Calu3 (cell line): ENCODE results near the gene ARMH2. TPM values are rescaled to one million over a fixed set of nuclear protein-coding genes. Genes with fewer than 3 reads are reported as not detected.

ENCODE experiments used
- BruUV-seq: library from RNA; stranded (reverse); fragments of 400-500 nt; replicated peaks from 2 replicates; lab custom pipeline; 2021; lab: Mats Ljungman, UMichigan
- CTCF ChIA-PET: fragments of 300-600 bp; sonication (Branson Sonifier 250); formaldehyde crosslinking; loops from one replicate; lab custom pipeline; 2022; ENCODE audit warnings: antibody characterized with exemption; lab: Charles Lee
- DNase-seq: peaks from one replicate; pipeline ENCODE4 v3.0.0; 2022
- H3K27ac Mint-ChIP-seq: one replicate; pipeline ENCODE4 v1.8.0; 2022; ENCODE audit warnings: mixed read lengths; ENCODE audit not compliant: unreplicated experiment
- H3K27me3 Mint-ChIP-seq: one replicate; pipeline ENCODE4 v1.8.0; 2022; ENCODE audit warnings: mixed read lengths; ENCODE audit not compliant: unreplicated experiment
- H3K36me3 Mint-ChIP-seq: one replicate; pipeline ENCODE4 v1.8.0; 2022; ENCODE audit warnings: mild to moderate bottlenecking, moderate library complexity, mixed read lengths; ENCODE audit not compliant: insufficient read depth, unreplicated experiment
- H3K4me1 Mint-ChIP-seq: one replicate; pipeline ENCODE4 v1.8.0; 2022; ENCODE audit warnings: mild to moderate bottlenecking, low read depth, mixed read lengths; ENCODE audit not compliant: unreplicated experiment
- H3K4me3 Mint-ChIP-seq: one replicate; pipeline ENCODE4 v1.8.0; 2022; ENCODE audit warnings: mild to moderate bottlenecking, low read depth, moderate library complexity, mixed read lengths; ENCODE audit not compliant: unreplicated experiment
- H3K9me3 Mint-ChIP-seq: one replicate; pipeline ENCODE4 v1.8.0; 2022; ENCODE audit warnings: low read depth, mixed read lengths; ENCODE audit not compliant: unreplicated experiment
- intact Hi-C: fragments of 100-400 bp; cut with micrococcal nuclease; formaldehyde crosslinking; loops from one replicate; pipeline ENCODE4 v1.10.0; 2022; ENCODE audit not compliant: unreplicated experiment
- total RNA-seq: library from RNA; stranded (reverse); gene quantifications from 2 replicates; pipeline ENCODE4 v1.2.3, GENCODE V29; 2022
- TF ChIP-seq, protein P1 (sequence below): fragments of 200-600 bp; IDR thresholded peaks from one replicate; pipeline ENCODE4 v1.8.0; 2022; ENCODE audit warnings: antibody characterized with exemption; ENCODE audit not compliant: unreplicated experiment

Gene ARMH2
- total RNA-seq, 1 experiment from 2014 or later: not detected

DNA sequence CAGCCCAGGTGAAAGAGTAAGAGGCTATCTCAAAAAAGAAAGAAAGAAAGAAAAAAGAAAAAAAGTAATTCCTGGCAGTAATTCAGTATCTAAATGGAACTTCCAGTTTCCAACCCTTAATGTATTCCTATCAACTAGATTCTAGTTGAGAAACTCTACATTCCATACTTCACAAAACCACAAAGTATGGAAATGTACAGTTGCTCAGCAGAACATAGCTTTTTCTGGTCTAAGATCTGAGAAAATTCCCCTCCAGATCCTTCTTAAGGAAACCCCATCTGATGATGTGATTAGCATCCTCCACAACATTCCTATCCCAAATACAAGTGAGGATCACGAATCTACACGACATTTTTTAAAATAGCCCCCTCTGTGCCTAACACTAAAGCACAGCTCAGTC lies 3.6 kb downstream of the ARMH2 start:
- Mint-ChIP-seq H3K27ac (no peak overlapping the region), H3K4me1 (peaks cover 10% of the 10 kb centered on the region), H3K27me3 (no peaks in the 10 kb centered on the region), H3K4me3 (no peak overlapping the region), H3K36me3 (no peaks in the 10 kb centered on the region), H3K9me3 (no peaks in the 10 kb centered on the region)
- intact Hi-C loops: no loop called here
- no TSS peak for BruUV-seq
- TF ChIP-seq, protein P1, sequence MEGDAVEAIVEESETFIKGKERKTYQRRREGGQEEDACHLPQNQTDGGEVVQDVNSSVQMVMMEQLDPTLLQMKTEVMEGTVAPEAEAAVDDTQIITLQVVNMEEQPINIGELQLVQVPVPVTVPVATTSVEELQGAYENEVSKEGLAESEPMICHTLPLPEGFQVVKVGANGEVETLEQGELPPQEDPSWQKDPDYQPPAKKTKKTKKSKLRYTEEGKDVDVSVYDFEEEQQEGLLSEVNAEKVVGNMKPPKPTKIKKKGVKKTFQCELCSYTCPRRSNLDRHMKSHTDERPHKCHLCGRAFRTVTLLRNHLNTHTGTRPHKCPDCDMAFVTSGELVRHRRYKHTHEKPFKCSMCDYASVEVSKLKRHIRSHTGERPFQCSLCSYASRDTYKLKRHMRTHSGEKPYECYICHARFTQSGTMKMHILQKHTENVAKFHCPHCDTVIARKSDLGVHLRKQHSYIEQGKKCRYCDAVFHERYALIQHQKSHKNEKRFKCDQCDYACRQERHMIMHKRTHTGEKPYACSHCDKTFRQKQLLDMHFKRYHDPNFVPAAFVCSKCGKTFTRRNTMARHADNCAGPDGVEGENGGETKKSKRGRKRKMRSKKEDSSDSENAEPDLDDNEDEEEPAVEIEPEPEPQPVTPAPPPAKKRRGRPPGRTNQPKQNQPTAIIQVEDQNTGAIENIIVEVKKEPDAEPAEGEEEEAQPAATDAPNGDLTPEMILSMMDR: no peak
- CTCF ChIA-PET: interaction anchor here (1.2 kb wide), 2 partner anchors 10 kb away, joined by 3 to 4 read pairs; no protein-coding TSS in a partner anchor
- no peak for DNase-seq

DNA sequence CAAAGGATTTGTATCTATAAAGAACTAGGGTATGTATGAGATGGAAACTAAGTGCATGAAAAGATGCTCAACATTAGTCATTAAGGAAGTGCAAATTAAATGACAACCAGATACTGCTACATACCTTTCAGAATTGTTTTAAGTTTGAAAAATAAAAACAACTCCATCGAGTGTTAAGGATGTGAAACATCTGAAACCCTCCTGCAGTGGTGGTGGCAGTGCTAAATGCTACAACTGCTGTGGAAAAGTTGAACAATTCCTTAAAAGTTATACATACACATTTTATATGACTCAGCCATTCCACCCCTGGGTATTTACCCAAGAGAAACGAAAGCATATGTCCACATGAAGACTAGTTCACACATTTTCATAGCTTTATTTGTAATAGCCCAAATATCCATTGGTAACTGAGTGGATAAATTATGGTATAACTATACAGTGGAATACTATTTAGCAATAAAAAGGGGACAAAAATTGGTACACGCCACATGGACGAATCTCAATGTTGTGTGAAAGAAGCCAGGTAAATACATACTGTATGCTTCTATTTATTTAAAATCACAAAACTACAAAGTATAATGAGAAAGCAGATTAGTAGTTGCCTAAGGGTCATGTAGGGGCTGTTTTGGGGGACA lies 10.6 kb downstream of the ARMH2 start:
- no TSS peak for BruUV-seq
- H3K27me3 Mint-ChIP-seq: no peaks in the 10 kb centered on the region
- CTCF ChIA-PET: interaction anchor here (0.7 kb wide), 1 partner anchor 230 kb away, joined by 3 read pairs; no protein-coding TSS in a partner anchor
- no peak overlapping the region for H3K4me3 Mint-ChIP-seq
- peaks cover 1% of the 10 kb centered on the region for H3K4me1 Mint-ChIP-seq
- H3K36me3 Mint-ChIP-seq: peaks cover 53% of the 10 kb centered on the region
- H3K27ac Mint-ChIP-seq: no peak overlapping the region
- DNase-seq: no peak
- intact Hi-C loops: no loop called here
- H3K9me3 Mint-ChIP-seq: no peaks in the 10 kb centered on the region
- TF ChIP-seq, protein P1: no peak

DNA sequence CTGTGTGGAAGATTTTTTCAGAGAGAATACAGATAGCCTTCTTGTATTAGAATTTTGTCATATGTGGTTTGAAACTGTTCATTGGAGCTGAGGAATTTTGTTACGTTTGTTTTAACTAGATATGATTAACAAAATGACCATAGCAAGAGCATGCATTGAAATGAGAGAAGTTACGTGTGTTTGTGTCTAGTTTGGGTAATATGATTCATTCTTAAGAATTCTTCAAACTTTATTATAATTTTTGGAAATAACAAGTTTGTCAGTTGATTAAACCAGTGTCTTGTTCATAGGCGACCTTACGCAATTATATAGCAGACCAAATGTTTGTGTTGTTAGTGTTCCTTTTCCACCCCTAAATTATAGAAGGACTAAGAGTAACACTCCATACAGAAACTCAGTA lies 18.5 kb downstream of the ARMH2 start:
- intact Hi-C loops: no loop called here
- peaks cover 95% of the 10 kb centered on the region for H3K36me3 Mint-ChIP-seq
- peaks cover 44% of the 10 kb centered on the region for H3K4me1 Mint-ChIP-seq

DNA sequence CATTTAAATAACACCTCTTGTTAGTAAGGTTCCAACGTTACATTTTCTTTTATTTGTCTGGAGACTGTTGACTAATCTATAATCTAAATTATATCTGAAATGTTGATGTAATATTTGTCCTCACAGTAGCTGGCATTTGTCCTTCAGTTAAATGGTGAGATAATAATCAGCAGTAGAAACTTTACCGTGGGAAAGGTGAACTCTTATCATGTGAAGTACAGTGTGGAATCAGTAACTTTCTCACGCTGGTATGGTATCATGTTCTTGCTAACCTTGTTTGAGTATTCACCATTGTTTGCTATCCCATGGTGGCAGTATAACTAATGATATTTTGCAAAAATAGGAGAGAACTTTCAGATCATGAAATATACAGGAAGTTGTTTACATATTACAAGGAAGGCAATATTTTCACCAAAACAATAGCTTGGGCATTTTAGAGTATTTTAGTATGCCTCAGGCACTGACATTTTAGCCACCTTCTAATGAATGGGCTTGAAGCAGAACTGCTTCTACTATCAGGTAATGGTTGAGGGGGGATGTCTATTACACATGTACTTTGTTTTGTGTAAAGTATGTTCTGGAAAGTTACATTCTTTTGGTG lies 19.2 kb downstream of the ARMH2 start:
- peaks cover 97% of the 10 kb centered on the region for H3K36me3 Mint-ChIP-seq
- H3K27ac Mint-ChIP-seq: peak overlapping the region; percentile 88
- peak; percentile 39 for DNase-seq
- H3K9me3 Mint-ChIP-seq: no peaks in the 10 kb centered on the region
- no peaks in the 10 kb centered on the region for H3K27me3 Mint-ChIP-seq
- peaks cover 44% of the 10 kb centered on the region for H3K4me1 Mint-ChIP-seq
- peak overlapping the region; percentile 96 for H3K4me3 Mint-ChIP-seq
- TF ChIP-seq, protein P1: no peak
- CTCF ChIA-PET: interaction anchor here (0.6 to 2.2 kb wide), 6 partner anchors 48 to 291 kb away, joined by 3 to 12 read pairs (median 4); no protein-coding TSS in a partner anchor
- intact Hi-C loops: loop anchor here (1.0 to 10.0 kb wide), 3 partner anchors 47 to 345 kb away; no protein-coding TSS in a partner anchor
- no TSS peak for BruUV-seq

More for the DNA sequence above, 18.5 kb downstream of the ARMH2 start:
- Mint-ChIP-seq H3K9me3 (no peaks in the 10 kb centered on the region), H3K4me3 (peak overlapping the region; percentile 96), H3K27me3 (no peaks in the 10 kb centered on the region), H3K27ac (peak overlapping the region; percentile 88)
- no TSS peak for BruUV-seq
- TF ChIP-seq, protein P1: no peak
- CTCF ChIA-PET: interaction anchor here (0.5 to 2.2 kb wide), 5 partner anchors 49 to 371 kb away, joined by 3 to 12 read pairs (median 5); no protein-coding TSS in a partner anchor
- DNase-seq: no peak
